ENCODE data around the gene AP4B1.

Gene AP4B1

GRCh38 chr1:113929750-113930498 is 25.3 kb upstream of the AP4B1 start:
- DNase-seq: no peak

DNA sequence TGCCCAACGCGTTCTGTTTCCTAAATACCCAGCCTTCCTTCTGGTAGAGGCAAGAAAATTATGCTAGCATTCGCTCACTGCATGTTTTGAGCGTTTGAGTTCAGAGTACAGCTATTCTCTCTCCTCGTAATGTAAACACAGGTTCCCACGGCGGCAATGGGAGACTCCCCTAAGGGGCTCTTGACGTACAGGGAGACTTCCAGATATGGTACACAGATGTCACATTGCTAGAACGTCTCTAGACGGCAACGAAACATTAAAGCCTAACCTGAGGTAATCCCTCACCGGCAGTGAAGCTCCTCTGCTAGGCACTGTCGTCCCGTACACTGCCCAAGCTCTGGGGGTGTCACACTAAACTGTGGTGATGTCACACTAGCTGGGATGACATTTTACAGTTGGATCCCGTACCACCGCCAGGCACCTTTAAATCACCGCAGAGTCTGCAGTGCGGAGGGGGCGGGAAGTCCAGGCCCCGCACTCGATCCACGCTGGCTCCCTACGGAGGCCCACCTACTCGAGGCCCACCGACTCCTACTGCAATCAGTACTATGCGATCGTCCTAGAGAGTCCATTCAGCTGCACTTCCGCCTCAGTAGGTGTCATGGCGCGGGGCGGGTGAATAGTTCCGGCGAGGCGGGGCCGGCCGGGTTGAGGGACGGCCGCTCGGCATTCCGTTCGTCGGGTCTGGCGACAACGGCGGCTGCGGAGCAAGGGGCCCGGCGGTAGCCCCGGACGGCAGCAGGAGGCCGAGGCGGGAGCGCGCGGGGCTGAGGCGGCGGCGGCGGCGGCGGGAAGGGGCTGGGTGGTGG is 24.5 kb upstream of the AP4B1 start, which contains the start of gene HIPK1:
Gene HIPK1 (plus strand): TSS at position 384 of the 809 bp plus-strand sequence.
- DNase-seq: peak; percentile 87

DNA sequence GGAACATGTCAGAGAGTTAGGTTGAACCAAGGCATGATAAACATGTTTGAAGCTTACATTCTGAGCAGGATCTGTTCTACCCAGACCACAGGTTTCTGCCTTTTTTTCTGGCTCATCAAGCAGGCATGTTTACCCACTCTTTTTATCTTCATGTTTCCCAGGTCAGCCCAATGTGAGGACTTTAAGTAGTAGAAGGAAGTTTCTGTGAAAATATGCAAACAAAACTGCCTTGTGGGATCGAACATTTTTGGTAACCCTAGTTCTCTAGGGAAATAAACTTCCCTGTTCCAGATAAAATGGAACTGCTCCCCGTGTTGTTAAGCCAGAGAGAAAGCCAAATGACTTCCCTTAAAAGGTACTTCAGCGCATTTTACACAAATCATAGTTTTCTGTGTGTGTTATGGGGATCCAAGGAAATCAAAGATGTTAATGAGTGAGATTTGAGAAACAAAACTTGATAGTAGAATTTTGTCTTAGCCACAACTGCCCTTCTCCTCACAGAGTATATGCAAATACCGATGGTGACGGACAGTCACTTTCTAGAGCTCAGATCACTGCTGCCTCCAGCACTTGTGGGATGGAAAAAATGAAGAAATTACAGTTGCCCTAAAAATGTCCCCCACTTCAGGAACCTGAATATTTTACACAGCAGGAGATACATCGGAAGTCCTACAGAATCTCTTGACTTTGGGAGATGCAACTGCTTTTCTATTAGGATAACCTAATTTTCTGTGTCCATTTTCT is 23.8 kb upstream of the AP4B1 start:
- no peak for DNase-seq

GRCh38 chr1:113924473-113924872 is 19.9 kb upstream of the AP4B1 start:
- DNase-seq: no peak

- no peak for DNase-seq
These were observed 18.4 kb upstream of the AP4B1 start for GRCh38 chr1:113922957-113923356.

DNA sequence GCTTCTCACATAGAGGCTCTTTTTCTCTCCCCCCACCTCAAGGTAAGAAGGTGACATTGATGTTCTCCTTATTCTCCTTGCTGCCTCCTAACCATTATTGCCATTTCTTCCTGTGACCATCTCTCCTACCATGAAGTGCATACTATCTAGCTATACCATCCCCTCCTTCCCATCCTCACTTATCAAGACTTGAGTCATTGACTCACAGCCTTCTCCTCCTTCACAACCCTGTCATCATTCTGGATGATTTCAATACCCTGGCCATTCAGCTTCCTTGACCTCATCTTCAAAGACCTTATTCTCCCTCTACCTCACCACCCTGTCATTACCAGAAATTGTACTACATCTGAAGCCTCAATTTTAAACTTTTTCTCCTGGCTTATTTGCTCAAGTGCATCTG is 13.6 kb upstream of the AP4B1 start:
- no peak for DNase-seq

- DNase-seq: no peak
These were observed 12.9 kb upstream of the AP4B1 start for GRCh38 chr1:113917400-113918082.

DNA sequence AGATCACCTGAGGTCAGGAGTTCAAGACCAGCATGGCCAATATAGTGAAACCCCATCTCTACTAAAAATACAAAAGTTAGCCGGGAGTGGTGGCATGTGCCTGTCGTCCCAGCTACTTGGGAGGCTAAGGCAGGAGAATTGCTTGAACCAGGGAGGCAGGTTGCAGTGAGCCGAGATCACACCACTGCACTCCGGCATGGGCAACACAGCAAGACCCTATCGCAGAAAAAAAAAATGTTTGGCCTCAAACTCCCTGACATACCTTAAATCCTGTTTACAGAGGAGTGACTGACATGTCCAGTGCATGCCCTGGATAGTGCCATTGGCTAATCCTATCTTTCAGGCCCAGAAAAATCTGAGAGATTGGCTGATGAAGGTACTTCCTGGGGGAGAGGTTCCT is 12.4 kb upstream of the AP4B1 start:
- DNase-seq: no peak

DNA sequence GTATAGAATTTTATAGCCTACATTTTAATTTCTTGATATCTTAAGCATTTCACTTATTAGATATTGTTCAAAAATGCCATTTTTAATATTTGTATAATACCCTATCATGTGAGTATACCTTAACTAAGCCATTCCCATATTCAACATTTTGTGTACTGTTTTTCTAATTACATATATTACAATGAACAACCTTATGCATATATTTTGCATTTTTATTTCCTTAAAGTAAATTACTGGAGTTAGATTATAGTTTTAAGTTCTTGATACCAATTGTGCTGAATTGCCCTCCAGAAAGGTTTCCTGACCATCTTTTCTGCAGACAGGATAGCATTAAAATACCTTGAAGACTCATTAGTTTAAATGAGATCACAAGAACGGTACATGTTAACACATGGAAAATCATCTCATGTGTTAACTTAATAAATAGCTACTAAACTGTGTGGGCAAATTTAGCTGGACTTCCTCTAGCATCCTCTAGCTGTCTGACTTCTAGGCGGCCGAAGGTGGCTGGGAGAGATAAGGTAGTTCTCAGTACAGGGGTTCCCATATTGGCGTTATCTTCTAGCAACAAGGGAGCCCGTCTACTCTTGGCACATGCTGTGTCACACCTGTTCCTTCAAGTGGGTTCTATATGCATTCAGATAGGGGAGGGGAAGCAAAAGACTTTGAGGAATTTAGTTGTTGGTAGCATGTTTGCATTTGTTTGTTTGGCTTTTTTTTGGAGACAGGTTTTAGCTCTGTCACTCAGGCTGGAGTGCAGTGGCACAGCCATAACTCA is 9.5 kb upstream of the AP4B1 start:
- DNase-seq: no peak

- DNase-seq: no peak
These were observed 8.7 kb upstream of the AP4B1 start for GRCh38 chr1:113913312-113913668.

DNA sequence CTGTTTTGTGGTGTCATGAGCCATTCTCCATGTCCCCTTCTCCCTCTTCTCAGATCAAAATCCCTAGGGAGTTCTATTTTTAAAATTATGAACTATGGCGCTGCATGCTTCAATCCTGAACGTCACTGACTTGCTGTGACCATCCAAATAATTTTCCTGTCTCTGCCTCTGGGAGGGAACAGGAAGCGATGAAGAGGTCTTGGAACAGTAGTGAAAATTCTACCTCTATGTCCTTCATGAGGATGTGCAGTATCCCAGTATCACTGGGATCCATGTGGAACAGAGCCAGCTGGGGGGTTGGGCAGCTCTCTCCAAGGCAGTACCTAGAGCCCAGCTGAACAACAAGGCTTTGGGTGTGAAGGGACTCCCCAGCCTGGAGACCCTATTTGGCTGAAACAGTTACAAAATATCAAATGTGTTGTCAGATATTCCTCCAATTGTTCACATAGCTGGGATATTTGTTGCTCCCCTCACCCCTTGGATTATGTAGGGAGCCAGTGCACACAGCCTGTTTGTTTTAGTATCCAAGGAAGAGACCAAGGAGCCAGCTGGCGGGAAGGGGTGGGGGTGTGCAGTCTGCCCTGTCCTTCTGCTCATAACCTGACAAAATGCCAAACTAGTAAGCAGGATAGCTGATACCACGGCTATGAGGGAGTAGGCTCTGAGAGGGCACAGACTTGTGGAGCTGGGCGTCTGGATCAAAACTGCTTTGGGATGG is 8.2 kb upstream of the AP4B1 start:
- no peak for DNase-seq

GRCh38 chr1:113905435-113905861 is 849 bp upstream of the AP4B1 start:
- no peak for DNase-seq

- DNase-seq: peak; percentile 42
These were observed 316 bp downstream of the AP4B1 start for GRCh38 chr1:113904293-113904673.

DNA sequence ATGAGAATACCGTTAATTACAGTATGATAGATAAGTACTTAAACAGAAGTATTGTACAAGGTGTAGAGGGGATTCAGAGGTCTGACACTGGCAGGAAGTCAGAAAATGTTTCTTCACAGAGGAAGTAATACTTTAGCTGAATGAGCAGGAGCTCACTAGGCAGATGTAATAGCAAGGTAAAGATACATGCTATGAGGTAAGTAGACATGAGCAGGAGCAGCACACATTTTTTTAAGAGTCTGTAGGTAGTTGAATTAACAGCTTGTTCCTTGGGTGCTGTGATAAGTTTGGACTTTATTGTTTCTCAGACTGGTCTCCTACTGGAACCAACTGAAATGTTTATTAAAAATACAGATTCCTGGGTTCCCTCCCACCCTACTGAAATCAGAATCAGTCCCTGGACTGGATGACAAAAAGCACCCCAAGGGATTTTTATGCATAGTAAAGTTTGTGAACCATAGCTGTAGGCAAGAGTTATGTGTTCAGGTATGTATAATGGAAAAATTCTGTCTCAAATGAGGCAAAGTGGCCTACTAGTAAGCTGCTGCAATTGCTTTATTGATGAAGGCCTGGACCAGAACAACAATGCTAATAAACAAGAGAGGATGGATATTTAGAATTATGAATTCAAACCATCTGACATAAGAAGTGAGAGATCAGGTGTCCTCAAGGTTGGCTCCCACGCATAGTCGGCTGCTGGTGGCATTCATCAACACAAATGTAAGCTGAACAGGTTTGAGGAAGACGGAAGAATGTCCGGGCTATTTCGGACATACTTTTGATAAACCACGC is 902 bp downstream of the AP4B1 start:
- DNase-seq: no peak

DNA sequence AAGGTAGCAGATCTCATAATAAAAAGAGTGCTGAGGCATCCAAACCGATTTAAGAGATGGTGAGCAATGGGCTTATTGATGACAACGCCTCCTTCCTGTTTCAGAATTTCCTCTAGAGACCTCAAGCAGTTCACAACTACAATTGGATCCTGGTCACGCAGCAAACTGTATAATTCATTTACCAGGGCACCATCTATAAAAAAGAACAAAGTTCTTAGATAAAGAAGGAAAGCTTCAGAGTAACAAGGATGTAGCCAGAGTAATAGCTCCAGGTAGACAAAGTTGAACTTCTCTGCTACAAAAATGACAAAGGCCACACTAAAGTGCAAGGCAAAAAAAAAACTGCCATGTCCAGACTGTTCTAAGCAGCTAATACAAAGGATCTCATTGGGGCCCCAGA is 3.4 kb downstream of the AP4B1 start:
- no peak for DNase-seq

GRCh38 chr1:113899111-113899510 is 5.5 kb downstream of the AP4B1 start:
- DNase-seq: no peak

- no peak for DNase-seq
These were observed 6.3 kb downstream of the AP4B1 start for GRCh38 chr1:113898241-113898814.

DNA sequence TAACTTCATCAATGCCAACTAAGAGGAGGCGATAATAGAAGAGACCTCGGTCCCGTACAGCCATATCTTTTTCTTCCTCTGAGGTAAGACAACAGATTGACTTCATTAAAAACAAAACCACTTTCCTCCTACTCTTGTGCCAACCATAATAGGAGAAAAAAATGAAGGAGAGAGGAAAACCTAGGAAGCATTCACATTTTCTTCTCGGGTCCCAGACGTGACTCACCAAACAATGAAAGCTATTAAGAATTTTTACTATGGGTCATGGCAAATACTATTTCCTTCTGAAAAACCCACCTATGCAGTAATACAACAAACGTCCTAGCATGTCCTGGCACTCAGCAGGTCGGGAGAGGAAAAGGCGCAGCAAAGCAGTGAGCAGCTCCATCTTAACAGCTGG is 8.6 kb downstream of the AP4B1 start:
- no peak for DNase-seq

DNA sequence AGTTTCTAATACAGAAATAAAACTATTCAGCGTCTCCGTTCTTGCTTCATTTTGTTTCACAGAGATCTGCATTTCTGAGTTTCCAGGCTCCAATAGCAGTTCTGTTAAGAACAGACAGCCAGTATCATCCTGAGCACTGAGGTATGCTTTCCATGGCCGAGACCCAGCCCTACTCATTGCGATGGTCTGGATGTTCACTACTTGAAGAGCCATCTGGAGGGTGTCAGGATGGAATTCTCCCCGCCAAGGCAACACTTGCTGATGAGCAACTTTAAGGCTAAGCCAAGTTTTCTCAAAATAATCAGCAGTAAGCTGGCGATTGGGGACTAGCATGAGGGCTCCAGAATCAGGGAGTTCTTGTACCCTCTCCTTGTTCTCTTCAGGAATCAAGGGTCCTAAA is 9.5 kb downstream of the AP4B1 start:
- no peak for DNase-seq

- no peak for DNase-seq
These were observed 11.3 kb downstream of the AP4B1 start for GRCh38 chr1:113893267-113893666.

All from NCI-H774 (cell line).